ENCODE results near the gene MINK1.
"Not testable (repeated sequence)": the region's sequence is repeated elsewhere in the genome, so short reads cannot be mapped to it uniquely, and the experiment has no call there.

Gene MINK1

DNA sequence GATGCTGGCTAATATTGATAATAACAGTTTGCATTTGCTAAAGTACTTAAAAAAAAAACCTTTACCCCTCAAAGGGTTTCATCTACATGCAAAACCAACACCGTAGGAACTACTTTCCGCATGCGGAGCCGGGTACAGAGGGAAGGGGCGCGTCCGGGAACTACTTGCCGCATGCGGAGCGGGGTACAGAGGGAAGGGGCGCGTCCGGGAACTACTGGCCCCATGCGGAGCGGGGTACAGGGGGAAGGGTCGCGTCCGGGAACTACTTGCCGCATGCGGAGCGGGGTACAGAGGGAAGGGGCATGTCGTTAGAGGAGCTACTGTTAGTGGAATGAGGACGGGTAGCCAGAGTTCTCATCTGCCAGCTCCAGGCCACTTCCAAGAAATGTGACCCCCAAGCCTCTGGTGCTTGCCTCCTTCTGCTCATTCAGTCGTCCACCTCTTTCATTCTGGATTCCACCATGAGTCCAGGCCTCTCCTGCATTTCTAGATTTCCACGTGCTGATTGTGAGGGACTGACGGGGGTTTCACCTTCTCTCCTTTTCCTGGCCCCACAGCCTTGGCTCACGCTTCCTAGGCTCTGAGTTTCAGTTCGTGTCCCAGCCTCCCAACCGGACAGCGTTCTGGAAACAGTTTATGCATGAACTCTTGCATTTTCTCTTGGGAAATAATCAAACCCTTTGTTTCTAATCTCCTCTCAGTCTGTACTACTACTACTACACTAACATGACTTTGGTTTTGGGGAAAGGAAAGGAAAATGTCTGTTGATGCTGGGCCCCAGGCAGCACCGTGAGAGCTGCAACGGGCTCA, 26.9 kb downstream of the MINK1 start:
- H3K9me3 ChIP-seq (ENCODE audit: control insufficient read depth, insufficient read depth, low read length), result no peaks in the 10 kb centered on the region
- H3K27me3 ChIP-seq (ENCODE audit: control insufficient read depth, insufficient read depth, low read length), result no peaks in the 10 kb centered on the region
- H3K27ac ChIP-seq (ENCODE audit: low read depth, low read length), result peak overlapping the region; percentile 19
- peaks cover 5% of the 10 kb centered on the region; the same call in 1 of the 2 replicates for H3K36me3 ChIP-seq (ENCODE audit: control insufficient read depth, insufficient read depth, low read length)
- peaks cover 36% of the 10 kb centered on the region for H3K4me1 ChIP-seq (ENCODE audit: control insufficient read depth, insufficient read depth, low read length)
- H3K4me3 ChIP-seq (ENCODE audit: low read depth, low read length), result 0 out of 2 replicates have a peak overlapping the region, but pooled peaks have one; percentile 22
- H3K9ac ChIP-seq (ENCODE audit: low read depth, low read length), result no peak overlapping the region

DNA sequence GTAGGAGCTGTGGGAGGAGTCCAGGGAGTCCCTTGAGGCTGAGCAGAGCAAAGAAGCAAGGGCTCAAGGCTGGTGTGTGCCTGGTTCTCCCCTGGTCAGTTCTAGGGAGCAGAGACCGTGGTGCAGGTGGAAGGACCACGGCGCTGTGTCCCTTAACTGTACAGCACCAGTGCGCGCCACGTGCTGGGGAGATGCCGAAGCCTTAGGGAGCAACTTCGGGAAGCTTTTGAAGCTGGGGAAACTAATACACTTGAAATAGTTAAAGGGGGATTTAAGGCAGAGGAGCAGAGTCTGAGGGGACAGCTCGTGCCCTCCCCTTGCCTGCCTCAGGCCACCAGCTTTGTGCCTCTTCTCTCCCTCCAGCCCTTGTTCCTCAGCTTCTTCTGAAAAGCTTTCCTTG, 27.5 kb downstream of the MINK1 start:
- H3K27ac ChIP-seq (ENCODE audit: low read depth, low read length), result peak overlapping the region; percentile 19
- H3K4me3 ChIP-seq (ENCODE audit: low read depth, low read length), result no peak overlapping the region
- H3K4me1 ChIP-seq (ENCODE audit: control insufficient read depth, insufficient read depth, low read length), result peaks cover 36% of the 10 kb centered on the region
- no peaks in the 10 kb centered on the region for H3K27me3 ChIP-seq (ENCODE audit: control insufficient read depth, insufficient read depth, low read length)
- H3K9ac ChIP-seq (ENCODE audit: low read depth, low read length), result no peak overlapping the region
- no peaks in the 10 kb centered on the region for H3K9me3 ChIP-seq (ENCODE audit: control insufficient read depth, insufficient read depth, low read length)
- peaks cover 5% of the 10 kb centered on the region; the same call in 1 of the 2 replicates for H3K36me3 ChIP-seq (ENCODE audit: control insufficient read depth, insufficient read depth, low read length)

DNA sequence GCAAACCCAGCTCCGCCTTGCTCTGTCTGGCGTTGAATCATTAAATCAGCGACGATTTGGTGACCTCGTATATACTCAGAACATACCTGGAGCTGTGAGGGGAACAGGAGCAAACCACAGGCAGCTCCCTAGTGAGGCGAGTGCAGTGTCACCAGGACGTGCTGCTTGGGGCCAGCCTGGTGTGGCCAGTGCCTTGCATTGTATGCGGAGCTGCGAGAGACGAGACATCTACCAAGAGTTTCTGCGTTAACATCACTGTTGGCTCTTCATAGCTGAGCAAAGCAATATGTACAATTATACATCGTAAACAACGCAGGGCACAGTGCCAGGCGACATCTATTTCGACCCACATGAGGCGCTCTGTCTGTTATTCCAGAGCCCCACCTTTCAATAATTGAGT, 27.9 kb downstream of the MINK1 start:
- H3K36me3 ChIP-seq (ENCODE audit: control insufficient read depth, insufficient read depth, low read length), result peaks cover 5% of the 10 kb centered on the region; the same call in 1 of the 2 replicates
- no peak overlapping the region for H3K27ac ChIP-seq (ENCODE audit: low read depth, low read length)
- no peaks in the 10 kb centered on the region for H3K27me3 ChIP-seq (ENCODE audit: control insufficient read depth, insufficient read depth, low read length)
- H3K9me3 ChIP-seq (ENCODE audit: control insufficient read depth, insufficient read depth, low read length), result no peaks in the 10 kb centered on the region
- H3K9ac ChIP-seq (ENCODE audit: low read depth, low read length), result no peak overlapping the region
- H3K4me3 ChIP-seq (ENCODE audit: low read depth, low read length), result no peak overlapping the region
- peaks cover 36% of the 10 kb centered on the region for H3K4me1 ChIP-seq (ENCODE audit: control insufficient read depth, insufficient read depth, low read length)

DNA sequence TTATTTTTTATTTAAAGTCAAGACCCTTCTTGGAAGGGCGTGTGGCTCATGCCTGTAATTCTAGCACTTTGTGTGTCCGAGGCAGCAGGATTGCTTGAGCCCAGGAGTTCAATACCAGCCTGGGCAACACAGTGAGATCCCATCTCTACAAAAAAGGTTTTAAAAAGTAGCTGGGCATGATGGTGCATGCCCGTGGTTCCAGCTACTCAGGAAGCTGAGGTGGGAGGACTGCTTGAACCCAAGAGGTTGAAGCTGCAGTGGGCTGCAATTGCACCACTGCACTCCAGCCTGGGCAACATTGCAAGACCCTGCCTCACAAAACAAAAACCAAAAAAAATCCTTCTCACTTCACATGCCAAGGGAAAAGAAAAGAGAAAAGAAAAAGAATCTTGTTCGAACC, 29.6 kb downstream of the MINK1 start:
- Histone ChIP-seq H3K27me3 (ENCODE audit: control insufficient read depth, insufficient read depth, low read length) (no peaks in the 10 kb centered on the region), H3K36me3 (ENCODE audit: control insufficient read depth, insufficient read depth, low read length) (peaks cover 5% of the 10 kb centered on the region; the same call in 1 of the 2 replicates), H3K9ac (ENCODE audit: low read depth, low read length) (no peak overlapping the region), H3K4me3 (ENCODE audit: low read depth, low read length) (no peak overlapping the region), H3K9me3 (ENCODE audit: control insufficient read depth, insufficient read depth, low read length) (no peaks in the 10 kb centered on the region), H3K4me1 (ENCODE audit: control insufficient read depth, insufficient read depth, low read length) (peaks cover 28% of the 10 kb centered on the region), H3K27ac (ENCODE audit: low read depth, low read length) (no peak overlapping the region)

DNA sequence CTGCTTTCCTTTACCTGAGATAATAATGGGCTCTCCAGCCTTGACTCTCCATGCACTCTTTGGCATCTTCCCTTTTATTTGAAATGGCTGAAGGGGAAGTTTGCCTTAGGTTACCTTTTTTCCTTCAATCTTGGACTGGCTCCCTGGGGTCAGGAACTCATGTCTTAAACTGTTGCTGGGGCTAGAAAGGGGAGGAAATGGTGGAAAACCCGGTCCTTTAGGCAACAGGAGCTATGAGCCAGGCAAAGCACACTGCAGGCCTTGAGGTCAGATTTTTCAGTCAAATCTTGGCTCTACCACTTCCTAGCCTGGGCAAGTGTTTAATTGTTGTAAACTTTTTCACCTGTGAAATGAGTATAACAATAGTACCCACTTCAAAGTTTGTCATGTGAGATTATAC, 30.2 kb downstream of the MINK1 start:
- Histone ChIP-seq H3K27ac (ENCODE audit: low read depth, low read length) (no peak overlapping the region), H3K4me1 (ENCODE audit: control insufficient read depth, insufficient read depth, low read length) (peaks cover 22% of the 10 kb centered on the region), H3K27me3 (ENCODE audit: control insufficient read depth, insufficient read depth, low read length) (no peaks in the 10 kb centered on the region), H3K4me3 (ENCODE audit: low read depth, low read length) (no peak overlapping the region), H3K9ac (ENCODE audit: low read depth, low read length) (no peak overlapping the region), H3K9me3 (ENCODE audit: control insufficient read depth, insufficient read depth, low read length) (no peaks in the 10 kb centered on the region), H3K36me3 (ENCODE audit: control insufficient read depth, insufficient read depth, low read length) (peaks cover 5% of the 10 kb centered on the region; the same call in 1 of the 2 replicates)

DNA sequence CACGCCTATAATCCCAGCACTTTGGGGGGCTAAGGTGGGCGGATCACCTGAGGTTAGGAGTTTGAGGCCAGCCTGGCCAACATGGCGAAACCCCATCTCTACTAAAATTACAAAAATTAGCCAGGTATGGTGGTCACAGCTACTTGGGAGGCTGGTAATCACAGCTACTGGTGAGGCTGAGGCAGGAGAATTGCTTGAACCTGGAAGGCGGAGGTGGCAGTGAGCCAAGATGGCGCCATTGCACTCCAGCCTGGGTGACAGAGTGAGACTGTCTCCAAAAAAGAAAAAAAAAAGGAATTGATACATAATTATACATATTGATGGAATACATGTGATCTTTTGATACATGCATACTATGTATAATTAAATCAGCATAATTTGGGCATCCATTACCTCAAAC, 34.4 kb downstream of the MINK1 start:
- not testable (repeated sequence) for H3K36me3 ChIP-seq (ENCODE audit: control insufficient read depth, insufficient read depth, low read length); H3K9ac ChIP-seq (ENCODE audit: low read depth, low read length); H3K4me3 ChIP-seq (ENCODE audit: low read depth, low read length); H3K4me1 ChIP-seq (ENCODE audit: control insufficient read depth, insufficient read depth, low read length); H3K9me3 ChIP-seq (ENCODE audit: control insufficient read depth, insufficient read depth, low read length); H3K27ac ChIP-seq (ENCODE audit: low read depth, low read length); H3K27me3 ChIP-seq (ENCODE audit: control insufficient read depth, insufficient read depth, low read length)

DNA sequence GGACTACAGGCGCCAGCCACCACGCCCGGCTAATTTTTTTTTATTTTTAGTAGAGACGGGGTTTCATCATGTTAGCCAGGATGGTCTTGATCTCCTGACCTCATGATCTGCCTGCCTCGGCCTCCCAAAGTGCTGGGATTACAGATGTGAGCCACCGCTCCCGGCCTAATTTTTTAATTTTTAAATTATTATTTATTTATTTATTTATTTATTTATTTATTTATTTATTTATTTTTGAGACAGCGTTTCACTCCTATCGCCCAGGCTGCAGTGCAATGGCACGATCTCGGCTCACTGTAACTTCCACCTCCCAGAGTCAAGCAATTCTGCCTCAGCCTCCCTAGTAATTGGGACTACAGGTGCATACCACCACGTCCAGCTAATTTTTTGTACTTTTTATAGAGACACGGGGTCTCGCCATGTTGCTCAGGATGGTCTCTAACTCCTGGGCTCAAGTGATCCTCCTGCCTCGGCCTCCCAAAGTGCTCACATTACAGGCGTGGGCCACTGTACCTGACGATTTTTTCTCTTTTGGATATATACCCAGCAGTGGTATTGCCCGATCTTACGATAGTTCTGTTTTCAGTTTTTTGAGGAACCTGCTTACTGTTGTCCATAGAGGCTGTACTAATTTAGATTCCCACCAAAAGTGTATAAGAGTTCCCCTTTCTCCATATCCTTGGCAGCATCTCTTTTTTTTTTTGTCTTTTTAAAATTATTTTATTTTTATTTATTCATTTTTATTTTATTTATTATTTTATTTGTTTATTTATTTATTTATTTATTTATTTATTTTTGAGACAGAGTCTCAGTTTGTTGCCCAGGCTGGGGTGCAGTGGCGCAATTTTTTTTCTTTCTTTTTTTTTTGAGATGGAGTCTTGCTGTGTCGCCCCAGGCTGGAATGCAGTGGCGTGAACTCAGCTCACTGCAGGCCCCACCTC, 36.2 kb downstream of the MINK1 start:
- H3K27ac ChIP-seq (ENCODE audit: low read depth, low read length); H3K27me3 ChIP-seq (ENCODE audit: control insufficient read depth, insufficient read depth, low read length); H3K4me3 ChIP-seq (ENCODE audit: low read depth, low read length); H3K9me3 ChIP-seq (ENCODE audit: control insufficient read depth, insufficient read depth, low read length); H3K36me3 ChIP-seq (ENCODE audit: control insufficient read depth, insufficient read depth, low read length); H3K9ac ChIP-seq (ENCODE audit: low read depth, low read length); H3K4me1 ChIP-seq (ENCODE audit: control insufficient read depth, insufficient read depth, low read length): not testable (repeated sequence)

DNA sequence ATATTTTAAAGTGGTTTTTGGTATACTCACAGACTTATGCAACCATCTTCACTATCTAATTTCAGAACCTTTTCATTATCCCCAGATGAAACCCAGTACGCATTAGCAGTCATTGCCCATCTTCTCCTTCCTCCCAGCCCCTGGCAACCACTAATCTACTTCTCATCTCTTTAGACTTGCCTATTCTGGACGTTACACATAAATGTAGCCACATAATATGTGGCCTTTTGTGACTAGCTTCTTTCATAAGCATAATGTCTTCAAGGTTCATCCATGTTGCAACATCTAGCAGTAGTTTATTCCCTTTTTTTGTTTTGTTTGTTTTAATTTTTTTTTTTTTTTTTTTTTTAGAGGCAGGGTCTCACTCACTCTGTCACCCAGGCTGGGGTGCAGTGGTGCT, 37.7 kb downstream of the MINK1 start:
- Histone ChIP-seq H3K36me3 (ENCODE audit: control insufficient read depth, insufficient read depth, low read length) (no peaks in the 10 kb centered on the region), H3K9ac (ENCODE audit: low read depth, low read length) (no peak overlapping the region), H3K27me3 (ENCODE audit: control insufficient read depth, insufficient read depth, low read length) (no peaks in the 10 kb centered on the region), H3K27ac (ENCODE audit: low read depth, low read length) (no peak overlapping the region), H3K9me3 (ENCODE audit: control insufficient read depth, insufficient read depth, low read length) (no peaks in the 10 kb centered on the region), H3K4me3 (ENCODE audit: low read depth, low read length) (no peak overlapping the region), H3K4me1 (ENCODE audit: control insufficient read depth, insufficient read depth, low read length) (peaks cover 6% of the 10 kb centered on the region)

DNA sequence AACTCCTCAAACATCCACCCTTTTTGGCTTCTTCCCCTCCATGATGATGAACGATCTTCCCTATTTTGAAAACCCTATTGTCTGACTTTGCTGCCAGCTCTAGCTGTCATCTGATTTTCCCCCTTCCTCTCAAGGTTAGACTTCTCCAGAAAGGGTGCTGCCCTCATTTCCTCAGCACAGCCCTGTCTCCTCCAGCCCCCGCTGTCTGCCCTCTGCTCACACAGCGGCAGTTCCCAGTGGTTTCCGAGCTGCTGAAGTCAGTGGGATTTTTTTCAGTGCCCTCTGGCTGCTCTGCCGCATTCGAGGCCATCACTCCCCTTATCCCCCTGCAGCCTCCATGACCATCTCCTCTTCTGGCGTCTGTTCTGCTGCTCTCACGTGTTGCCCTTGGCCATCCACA, 39.6 kb downstream of the MINK1 start:
- Histone ChIP-seq H3K4me1 (ENCODE audit: control insufficient read depth, insufficient read depth, low read length) (peaks cover 6% of the 10 kb centered on the region), H3K9ac (ENCODE audit: low read depth, low read length) (no peak overlapping the region), H3K4me3 (ENCODE audit: low read depth, low read length) (no peak overlapping the region), H3K36me3 (ENCODE audit: control insufficient read depth, insufficient read depth, low read length) (no peaks in the 10 kb centered on the region), H3K9me3 (ENCODE audit: control insufficient read depth, insufficient read depth, low read length) (no peaks in the 10 kb centered on the region), H3K27ac (ENCODE audit: low read depth, low read length) (peak overlapping the region; percentile 29), H3K27me3 (ENCODE audit: control insufficient read depth, insufficient read depth, low read length) (no peaks in the 10 kb centered on the region)

DNA sequence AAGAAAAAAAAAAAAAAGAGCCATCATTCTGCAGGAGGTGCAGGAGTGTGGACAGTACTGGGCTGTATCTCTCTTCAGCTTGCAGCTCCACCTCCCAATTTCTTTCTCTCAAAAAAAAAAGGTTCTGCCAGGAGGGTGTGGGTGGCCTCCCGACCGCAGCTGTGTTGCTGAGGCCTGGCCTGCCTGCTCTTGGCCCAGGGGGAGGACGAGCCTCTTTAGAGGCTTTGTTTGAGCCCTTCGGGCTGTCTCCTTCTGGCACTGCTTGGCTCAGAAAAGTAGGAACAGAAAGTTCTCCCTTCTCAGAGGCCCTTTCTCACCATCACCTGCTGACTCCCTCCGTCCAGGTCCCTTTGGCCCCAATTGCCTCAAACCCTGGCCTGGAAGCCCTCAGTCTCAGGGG, 43.9 kb downstream of the MINK1 start:
- no peaks in the 10 kb centered on the region for H3K27me3 ChIP-seq (ENCODE audit: control insufficient read depth, insufficient read depth, low read length)
- H3K36me3 ChIP-seq (ENCODE audit: control insufficient read depth, insufficient read depth, low read length), result peaks cover 15% of the 10 kb centered on the region
- H3K27ac ChIP-seq (ENCODE audit: low read depth, low read length), result no peak overlapping the region
- peaks cover 12% of the 10 kb centered on the region for H3K4me1 ChIP-seq (ENCODE audit: control insufficient read depth, insufficient read depth, low read length)
- H3K4me3 ChIP-seq (ENCODE audit: low read depth, low read length), result no peak overlapping the region
- H3K9me3 ChIP-seq (ENCODE audit: control insufficient read depth, insufficient read depth, low read length), result no peaks in the 10 kb centered on the region
- H3K9ac ChIP-seq (ENCODE audit: low read depth, low read length), result no peak overlapping the region

DNA sequence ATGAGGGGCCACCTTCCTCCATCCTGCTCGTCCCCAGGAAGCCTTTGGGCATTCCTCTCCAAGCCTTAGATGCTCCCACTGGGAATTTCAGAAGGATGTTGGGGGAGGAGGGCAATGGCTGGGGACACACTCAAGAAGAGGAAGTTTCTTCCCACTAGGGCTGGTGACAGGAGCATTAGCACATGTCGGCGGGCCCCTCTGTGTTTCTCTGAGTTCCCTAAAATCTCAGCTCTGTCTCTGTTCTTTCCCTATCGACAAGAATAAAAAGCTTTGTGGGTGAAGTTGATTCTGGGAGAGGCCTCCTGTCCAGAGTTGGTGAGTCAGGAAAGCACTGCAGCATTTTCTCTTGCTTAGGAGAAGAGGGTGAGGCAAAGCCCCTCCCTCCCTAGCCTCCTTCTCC, 46.5 kb downstream of the MINK1 start:
- Histone ChIP-seq H3K27me3 (ENCODE audit: control insufficient read depth, insufficient read depth, low read length) (no peaks in the 10 kb centered on the region), H3K9ac (ENCODE audit: low read depth, low read length) (no peak overlapping the region), H3K36me3 (ENCODE audit: control insufficient read depth, insufficient read depth, low read length) (peaks cover 20% of the 10 kb centered on the region), H3K9me3 (ENCODE audit: control insufficient read depth, insufficient read depth, low read length) (no peaks in the 10 kb centered on the region), H3K27ac (ENCODE audit: low read depth, low read length) (no peak overlapping the region), H3K4me1 (ENCODE audit: control insufficient read depth, insufficient read depth, low read length) (peaks cover 6% of the 10 kb centered on the region), H3K4me3 (ENCODE audit: low read depth, low read length) (no peak overlapping the region)
